ENCODE results near the gene PTPN6. TPM values are rescaled to one million over a fixed set of nuclear protein-coding genes. Genes with fewer than 3 reads are reported as not detected.

PTPN6 gene
- total RNA-seq, 1 donor = 0.36 TPM

DNA sequence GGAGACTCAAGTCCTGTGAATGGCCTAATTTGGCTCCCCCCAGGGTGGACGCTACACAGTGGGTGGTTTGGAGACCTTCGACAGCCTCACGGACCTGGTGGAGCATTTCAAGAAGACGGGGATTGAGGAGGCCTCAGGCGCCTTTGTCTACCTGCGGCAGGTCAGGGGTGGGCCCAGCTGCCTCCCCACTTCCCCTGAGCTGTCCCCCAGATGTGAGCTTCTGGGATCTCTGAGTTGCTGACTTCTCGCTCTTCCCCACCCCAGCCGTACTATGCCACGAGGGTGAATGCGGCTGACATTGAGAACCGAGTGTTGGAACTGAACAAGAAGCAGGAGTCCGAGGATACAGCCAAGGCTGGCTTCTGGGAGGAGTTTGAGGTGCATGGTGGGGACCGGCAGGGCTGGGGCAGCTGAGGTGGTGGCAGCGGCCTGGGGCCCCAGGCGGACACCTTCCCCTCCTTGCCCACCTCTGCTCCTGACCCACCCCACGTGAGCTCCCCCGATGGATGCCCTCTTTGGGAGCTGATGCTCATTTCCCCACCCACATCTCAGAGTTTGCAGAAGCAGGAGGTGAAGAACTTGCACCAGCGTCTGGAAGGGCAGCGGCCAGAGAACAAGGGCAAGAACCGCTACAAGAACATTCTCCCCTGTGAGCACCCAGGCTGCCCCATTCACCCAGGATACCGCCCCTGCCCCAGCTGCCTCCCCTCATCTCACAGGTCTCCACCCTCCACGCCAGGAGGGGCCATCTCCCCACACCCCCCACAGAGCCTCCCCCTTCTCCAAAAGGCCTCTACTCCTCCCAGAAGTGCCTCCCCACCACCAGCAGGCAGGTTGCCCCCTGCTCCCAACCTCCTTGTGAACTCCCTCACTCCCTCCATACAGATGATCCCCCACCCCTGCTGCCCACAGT lies 4.2 kb downstream of the PTPN6 start:
- TF ChIP-seq, protein P1, sequence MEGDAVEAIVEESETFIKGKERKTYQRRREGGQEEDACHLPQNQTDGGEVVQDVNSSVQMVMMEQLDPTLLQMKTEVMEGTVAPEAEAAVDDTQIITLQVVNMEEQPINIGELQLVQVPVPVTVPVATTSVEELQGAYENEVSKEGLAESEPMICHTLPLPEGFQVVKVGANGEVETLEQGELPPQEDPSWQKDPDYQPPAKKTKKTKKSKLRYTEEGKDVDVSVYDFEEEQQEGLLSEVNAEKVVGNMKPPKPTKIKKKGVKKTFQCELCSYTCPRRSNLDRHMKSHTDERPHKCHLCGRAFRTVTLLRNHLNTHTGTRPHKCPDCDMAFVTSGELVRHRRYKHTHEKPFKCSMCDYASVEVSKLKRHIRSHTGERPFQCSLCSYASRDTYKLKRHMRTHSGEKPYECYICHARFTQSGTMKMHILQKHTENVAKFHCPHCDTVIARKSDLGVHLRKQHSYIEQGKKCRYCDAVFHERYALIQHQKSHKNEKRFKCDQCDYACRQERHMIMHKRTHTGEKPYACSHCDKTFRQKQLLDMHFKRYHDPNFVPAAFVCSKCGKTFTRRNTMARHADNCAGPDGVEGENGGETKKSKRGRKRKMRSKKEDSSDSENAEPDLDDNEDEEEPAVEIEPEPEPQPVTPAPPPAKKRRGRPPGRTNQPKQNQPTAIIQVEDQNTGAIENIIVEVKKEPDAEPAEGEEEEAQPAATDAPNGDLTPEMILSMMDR (IDR thresholded peaks at IDR 0.05; ENCODE audit: extremely low read depth, low read depth, low read length) = no peak
- Histone ChIP-seq H3K4me2 (ENCODE audit: insufficient read depth, low read length) (no peak overlapping the region), H3K4me3 (ENCODE audit: insufficient read depth, low read length) (no peak overlapping the region), H4K20me1 (ENCODE audit: insufficient read depth, low read length) (no peaks in the 10 kb centered on the region), H2AFZ (ENCODE audit: low read length) (no peak overlapping the region), H3K27me3 (ENCODE audit: insufficient read depth, low read length) (no peaks in the 10 kb centered on the region), H3K36me3 (ENCODE audit: insufficient read depth, low read length) (no peaks in the 10 kb centered on the region), H3K9me3 (ENCODE audit: low read depth, low read length) (no peaks in the 10 kb centered on the region), H3K4me1 (ENCODE audit: insufficient read depth, low read length) (peaks cover 12% of the 10 kb centered on the region), H3K27ac (ENCODE audit: low read depth, low read length) (no peak overlapping the region), H3K79me2 (ENCODE audit: insufficient read depth, low read length) (no peaks in the 10 kb centered on the region)
- peak; percentile 85 for DNase-seq (ENCODE audit: insufficient read length, low spot score, missing footprints)

DNA sequence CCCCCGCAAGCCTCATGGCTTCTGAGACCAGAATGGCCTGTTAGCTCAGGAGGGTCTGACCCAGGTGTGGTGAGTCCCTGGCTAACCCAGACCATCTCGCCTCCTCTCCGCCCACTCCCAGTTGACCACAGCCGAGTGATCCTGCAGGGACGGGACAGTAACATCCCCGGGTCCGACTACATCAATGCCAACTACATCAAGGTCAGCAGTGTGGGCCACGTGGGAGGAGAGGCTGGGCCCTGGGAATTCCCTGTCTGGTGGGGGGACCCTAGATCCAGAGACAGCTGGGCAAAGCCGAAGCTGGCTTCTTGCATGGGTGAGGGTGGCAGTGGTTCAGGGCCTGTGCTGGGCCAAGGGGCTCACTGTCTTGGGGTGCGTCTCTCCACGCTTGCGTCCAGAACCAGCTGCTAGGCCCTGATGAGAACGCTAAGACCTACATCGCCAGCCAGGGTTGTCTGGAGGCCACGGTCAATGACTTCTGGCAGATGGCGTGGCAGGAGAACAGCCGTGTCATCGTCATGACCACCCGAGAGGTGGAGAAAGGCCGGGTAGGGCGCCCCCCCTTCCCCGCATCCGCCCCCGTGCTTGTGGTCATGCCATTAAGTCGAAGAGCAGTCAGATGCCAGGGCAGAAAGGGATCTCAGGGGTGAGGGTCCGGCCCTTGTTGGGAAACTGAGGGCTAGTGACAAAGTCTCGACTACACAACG lies 5.0 kb downstream of the PTPN6 start:
- Histone ChIP-seq H3K79me2 (ENCODE audit: insufficient read depth, low read length) (no peaks in the 10 kb centered on the region), H3K36me3 (ENCODE audit: insufficient read depth, low read length) (no peaks in the 10 kb centered on the region), H3K27me3 (ENCODE audit: insufficient read depth, low read length) (no peaks in the 10 kb centered on the region), H3K4me1 (ENCODE audit: insufficient read depth, low read length) (peaks cover 16% of the 10 kb centered on the region), H2AFZ (ENCODE audit: low read length) (no peak overlapping the region), H3K9me3 (ENCODE audit: low read depth, low read length) (no peaks in the 10 kb centered on the region), H3K4me3 (ENCODE audit: insufficient read depth, low read length) (no peak overlapping the region), H3K27ac (ENCODE audit: low read depth, low read length) (no peak overlapping the region), H3K4me2 (ENCODE audit: insufficient read depth, low read length) (no peak overlapping the region), H4K20me1 (ENCODE audit: insufficient read depth, low read length) (no peaks in the 10 kb centered on the region)
- no peak for DNase-seq (ENCODE audit: insufficient read length, low spot score, missing footprints)
- TF ChIP-seq, protein P1 (IDR thresholded peaks at IDR 0.05; ENCODE audit: extremely low read depth, low read depth, low read length) = no peak

DNA sequence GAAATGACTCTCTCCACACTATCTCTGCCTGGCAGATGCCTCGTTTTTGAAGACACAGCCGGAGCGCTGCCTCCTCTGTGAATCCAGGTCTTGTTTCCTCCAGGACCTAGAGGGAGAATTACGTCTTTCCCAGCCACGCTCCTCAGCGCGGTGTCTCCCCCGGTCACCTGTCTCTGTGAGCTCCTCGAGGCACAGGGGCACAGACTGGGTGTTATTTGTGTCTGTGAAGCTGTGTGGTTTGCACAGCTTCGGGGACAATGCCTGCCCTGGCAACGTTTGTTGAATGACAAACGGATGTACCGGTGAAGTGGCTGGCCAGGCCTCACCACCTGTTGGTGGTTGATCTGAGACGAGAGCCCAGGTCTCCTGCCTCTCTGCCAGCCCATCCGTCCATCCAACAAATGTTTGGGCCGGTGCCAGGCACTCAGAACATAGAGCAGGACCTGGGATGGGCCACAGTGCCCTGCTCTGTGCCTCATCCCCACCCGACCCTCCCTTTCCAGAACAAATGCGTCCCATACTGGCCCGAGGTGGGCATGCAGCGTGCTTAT lies 6.1 kb downstream of the PTPN6 start:
- H3K27ac ChIP-seq (ENCODE audit: low read depth, low read length) = no peak overlapping the region
- H3K79me2 ChIP-seq (ENCODE audit: insufficient read depth, low read length) = no peaks in the 10 kb centered on the region
- H4K20me1 ChIP-seq (ENCODE audit: insufficient read depth, low read length) = no peaks in the 10 kb centered on the region
- TF ChIP-seq, protein P1 (IDR thresholded peaks at IDR 0.05; ENCODE audit: extremely low read depth, low read depth, low read length) = no peak
- no peak overlapping the region for H2AFZ ChIP-seq (ENCODE audit: low read length)
- H3K9me3 ChIP-seq (ENCODE audit: low read depth, low read length) = no peaks in the 10 kb centered on the region
- H3K4me2 ChIP-seq (ENCODE audit: insufficient read depth, low read length) = no peak overlapping the region
- no peaks in the 10 kb centered on the region for H3K36me3 ChIP-seq (ENCODE audit: insufficient read depth, low read length)
- H3K4me1 ChIP-seq (ENCODE audit: insufficient read depth, low read length) = peaks cover 26% of the 10 kb centered on the region
- DNase-seq (ENCODE audit: insufficient read length, low spot score, missing footprints) = no peak
- no peak overlapping the region for H3K4me3 ChIP-seq (ENCODE audit: insufficient read depth, low read length)
- H3K27me3 ChIP-seq (ENCODE audit: insufficient read depth, low read length) = no peaks in the 10 kb centered on the region
